Activated naive CD8-positive, alpha-beta T cell treated with anti-CD3 and anti-CD28 coated beads for 36 hours (primary cell): ENCODE results near the gene DDX39B. TPM values are rescaled to one million over a fixed set of nuclear protein-coding genes. Genes with fewer than 3 reads are reported as not detected.
"Not testable (repeated sequence)": the region's sequence is repeated elsewhere in the genome, so short reads cannot be mapped to it uniquely, and the experiment has no call there.

Experiments used
- DNase-seq: peaks from one replicate; pipeline ENCODE4 v3.0.0; 2021
- H3K27ac Mint-ChIP-seq: one replicate; pipeline ENCODE4 v1.8.0; 2022; ENCODE audit warnings: mild to moderate bottlenecking, moderate library complexity, mixed read lengths
- H3K27me3 Mint-ChIP-seq: one replicate; pipeline ENCODE4 v1.8.0; 2022; ENCODE audit warnings: mild to moderate bottlenecking, mixed read lengths
- H3K36me3 Mint-ChIP-seq: one replicate; pipeline ENCODE4 v1.8.0; 2021; ENCODE audit warnings: mild to moderate bottlenecking, mixed read lengths
- H3K4me1 Mint-ChIP-seq: one replicate; pipeline ENCODE4 v1.8.0; 2021; ENCODE audit warnings: mixed read lengths
- H3K4me3 Mint-ChIP-seq: one replicate; pipeline ENCODE4 v1.8.0; 2022; ENCODE audit warnings: mild to moderate bottlenecking, moderate library complexity, mixed read lengths
- H3K9me3 Mint-ChIP-seq: one replicate; pipeline ENCODE4 v1.8.0; 2022; ENCODE audit warnings: mixed read lengths
- total RNA-seq, 2 experiments: library from RNA; stranded (reverse); gene quantifications; one replicate each; pipeline ENCODE4 v1.2.3, GENCODE V29; 2021

Gene DDX39B
- total RNA-seq, 2 experiments from 2014 or later = 570 to 580 TPM

- DNase-seq = no peak
- Mint-ChIP-seq H3K27ac (peak overlapping the region; percentile 88), H3K4me1 (peaks cover 69% of the 10 kb centered on the region), H3K4me3 (peak overlapping the region; percentile 59), H3K27me3 (no peaks in the 10 kb centered on the region), H3K9me3 (no peaks in the 10 kb centered on the region), H3K36me3 (peaks cover 41% of the 10 kb centered on the region)
Observed at GRCh38 chr6:31567531-31568370, 25.9 kb upstream of the DDX39B start.

GRCh38 chr6:31560697-31561058, 18.9 kb upstream of the DDX39B start:
- peak overlapping the region; percentile 71 for H3K4me3 Mint-ChIP-seq
- peak overlapping the region; percentile 92 for H3K27ac Mint-ChIP-seq
- DNase-seq = no peak
- peaks cover 55% of the 10 kb centered on the region for H3K36me3 Mint-ChIP-seq
- H3K4me1 Mint-ChIP-seq = peaks cover 82% of the 10 kb centered on the region
- H3K27me3 Mint-ChIP-seq = no peaks in the 10 kb centered on the region
- H3K9me3 Mint-ChIP-seq = peaks cover 4% of the 10 kb centered on the region

- peaks cover 77% of the 10 kb centered on the region for H3K4me1 Mint-ChIP-seq
- peaks cover 4% of the 10 kb centered on the region for H3K9me3 Mint-ChIP-seq
- peak; percentile 66 for DNase-seq
- peaks cover 51% of the 10 kb centered on the region for H3K36me3 Mint-ChIP-seq
- H3K4me3 Mint-ChIP-seq = peak overlapping the region; percentile 71
- H3K27ac Mint-ChIP-seq = peak overlapping the region; percentile 92
- no peaks in the 10 kb centered on the region for H3K27me3 Mint-ChIP-seq
Observed at GRCh38 chr6:31559958-31560696, 18.3 kb upstream of the DDX39B start.

GRCh38 chr6:31559606-31559957, 17.8 kb upstream of the DDX39B start:
- Mint-ChIP-seq H3K9me3 (peaks cover 4% of the 10 kb centered on the region), H3K27me3 (no peaks in the 10 kb centered on the region), H3K27ac (peak overlapping the region; percentile 92), H3K36me3 (peaks cover 48% of the 10 kb centered on the region), H3K4me3 (peak overlapping the region; percentile 71), H3K4me1 (peaks cover 76% of the 10 kb centered on the region)
- DNase-seq = no peak

- peak overlapping the region; percentile 92 for H3K27ac Mint-ChIP-seq
Observed at GRCh38 chr6:31558631-31559500, 17.1 kb upstream of the DDX39B start.

GRCh38 chr6:31558318-31558625, 16.5 kb upstream of the DDX39B start:
- H3K4me1 Mint-ChIP-seq = peaks cover 74% of the 10 kb centered on the region
- H3K27ac Mint-ChIP-seq = peak overlapping the region; percentile 92
- H3K4me3 Mint-ChIP-seq = peak overlapping the region; percentile 38
- peaks cover 45% of the 10 kb centered on the region for H3K36me3 Mint-ChIP-seq
- DNase-seq = no peak
- peaks cover 4% of the 10 kb centered on the region for H3K9me3 Mint-ChIP-seq
- no peaks in the 10 kb centered on the region for H3K27me3 Mint-ChIP-seq

More at GRCh38 chr6:31558631-31559500, 17.1 kb upstream of the DDX39B start:
- peaks cover 4% of the 10 kb centered on the region for H3K9me3 Mint-ChIP-seq
- peak; percentile 79 for DNase-seq
- peak overlapping the region; percentile 71 for H3K4me3 Mint-ChIP-seq
- peaks cover 49% of the 10 kb centered on the region for H3K36me3 Mint-ChIP-seq
- H3K27me3 Mint-ChIP-seq = no peaks in the 10 kb centered on the region
- H3K4me1 Mint-ChIP-seq = peaks cover 80% of the 10 kb centered on the region

GRCh38 chr6:31557443-31558317, 15.9 kb upstream of the DDX39B start:
- DNase-seq = no peak
- H3K36me3 Mint-ChIP-seq = peaks cover 41% of the 10 kb centered on the region
- peaks cover 4% of the 10 kb centered on the region for H3K9me3 Mint-ChIP-seq
- peak overlapping the region; percentile 92 for H3K27ac Mint-ChIP-seq
- H3K4me3 Mint-ChIP-seq = peak overlapping the region; percentile 38
- H3K4me1 Mint-ChIP-seq = peaks cover 69% of the 10 kb centered on the region
- no peaks in the 10 kb centered on the region for H3K27me3 Mint-ChIP-seq

GRCh38 chr6:31556307-31556706, 14.5 kb upstream of the DDX39B start:
- no peak overlapping the region for H3K4me3 Mint-ChIP-seq
- no peaks in the 10 kb centered on the region for H3K27me3 Mint-ChIP-seq
- H3K9me3 Mint-ChIP-seq = peaks cover 4% of the 10 kb centered on the region

GRCh38 chr6:31551371-31551770, 9.6 kb upstream of the DDX39B start:
- peak; percentile 47 for DNase-seq
- H3K4me1 Mint-ChIP-seq = peaks cover 37% of the 10 kb centered on the region
- peaks cover 11% of the 10 kb centered on the region for H3K36me3 Mint-ChIP-seq
- H3K4me3 Mint-ChIP-seq = peak overlapping the region; percentile 57
- H3K27ac Mint-ChIP-seq, H3K9me3 Mint-ChIP-seq, H3K27me3 Mint-ChIP-seq: not testable (repeated sequence)

More at GRCh38 chr6:31556307-31556706, 14.5 kb upstream of the DDX39B start:
- Mint-ChIP-seq H3K36me3 (peaks cover 33% of the 10 kb centered on the region), H3K4me1 (peaks cover 63% of the 10 kb centered on the region), H3K27ac (peak overlapping the region; percentile 43)
- DNase-seq = no peak

- DNase-seq = no peak
- Mint-ChIP-seq H3K9me3 (no peaks in the 10 kb centered on the region), H3K4me3 (peak overlapping the region; percentile 84), H3K27me3 (no peaks in the 10 kb centered on the region), H3K27ac (no peak overlapping the region), H3K4me1 (peaks cover 25% of the 10 kb centered on the region), H3K36me3 (peaks cover 5% of the 10 kb centered on the region)
Observed at GRCh38 chr6:31548544-31548873, 6.7 kb upstream of the DDX39B start.

- H3K4me1 Mint-ChIP-seq = peaks cover 30% of the 10 kb centered on the region
- peaks cover 8% of the 10 kb centered on the region for H3K36me3 Mint-ChIP-seq
- peak overlapping the region; percentile 86 for H3K27ac Mint-ChIP-seq
- H3K27me3 Mint-ChIP-seq = no peaks in the 10 kb centered on the region
- no peaks in the 10 kb centered on the region for H3K9me3 Mint-ChIP-seq
- H3K4me3 Mint-ChIP-seq = peak overlapping the region; percentile 84
- no peak for DNase-seq
Observed at GRCh38 chr6:31547727-31548543, 6.1 kb upstream of the DDX39B start.

GRCh38 chr6:31546958-31547726, 5.3 kb upstream of the DDX39B start, which contains the start of gene NFKBIL1:
NFKBIL1 (plus strand) TSS chr6:31547608; CDS start chr6:31547695, 87 bp downstream.
- peaks cover 30% of the 10 kb centered on the region for H3K4me1 Mint-ChIP-seq

More at GRCh38 chr6:31546958-31547726, 5.3 kb upstream of the DDX39B start, which contains the start of gene NFKBIL1:
- no peaks in the 10 kb centered on the region for H3K27me3 Mint-ChIP-seq
- peak within 1 kb of the TSS; percentile 86 for H3K27ac Mint-ChIP-seq
- H3K36me3 Mint-ChIP-seq = peaks cover 7% of the 10 kb centered on the region
- DNase-seq = peak; percentile 93
- peak within 1 kb of the TSS; percentile 84 for H3K4me3 Mint-ChIP-seq
- H3K9me3 Mint-ChIP-seq = no peaks in the 10 kb centered on the region
